Neural progenitor cell (in vitro differentiated cells): ENCODE measurements around the gene FREM2. TPM values are rescaled to one million over a fixed set of nuclear protein-coding genes. Genes with fewer than 3 reads are reported as not detected.

Experiments used
- DNase-seq: peaks from one replicate; pipeline ENCODE4 v3.0.0-alpha.2; 2016; ENCODE audit warnings: low spot score
- H2AFZ ChIP-seq: fragments of 200-600 bp; sonication (generic); replicated peaks from 2 replicates; pipeline ENCODE4 v1.6.1; 2016; ENCODE audit warnings: antibody characterized with exemption
- H3F3A ChIP-seq: fragments of 200-600 bp; sonication (generic); 2 replicates; pipeline ENCODE4 v1.6.1; 2016; ENCODE audit warnings: antibody characterized with exemption, low read depth
- H3K27ac ChIP-seq: fragments of 200-600 bp; sonication (generic); 2 replicates; pipeline ENCODE4 v1.5.1; 2016; ENCODE audit warnings: mild to moderate bottlenecking
- H3K27me3 ChIP-seq: fragments of 200-600 bp; sonication (generic); 2 replicates; pipeline ENCODE4 v1.6.1; 2016; ENCODE audit warnings: mild to moderate bottlenecking, moderate library complexity
- H3K36me3 ChIP-seq: fragments of 200-600 bp; sonication (generic); 2 replicates; pipeline ENCODE4 v1.5.1; 2016
- H3K4me1 ChIP-seq: fragments of 200-600 bp; sonication (generic); 2 replicates; pipeline ENCODE4 v1.6.1; 2016; ENCODE audit warnings: mixed run types
- H3K4me2 ChIP-seq: fragments of 200-600 bp; sonication (generic); 2 replicates; pipeline ENCODE4 v1.6.1; 2016
- H3K4me3 ChIP-seq: fragments of 200-600 bp; sonication (generic); 2 replicates; pipeline ENCODE4 v1.5.1; 2016
- H3K79me2 ChIP-seq: fragments of 200-600 bp; sonication (generic); 2 replicates; pipeline ENCODE4 v1.6.1; 2016; ENCODE audit warnings: low read depth
- H3K9ac ChIP-seq: fragments of 200-600 bp; sonication (generic); 2 replicates; pipeline ENCODE4 v1.6.1; 2016
- H3K9me3 ChIP-seq: fragments of 200-600 bp; sonication (generic); 2 replicates; pipeline ENCODE4 v1.5.1; 2016; ENCODE audit warnings: low read depth
- H4K20me1 ChIP-seq: fragments of 200-600 bp; sonication (generic); 2 replicates; pipeline ENCODE4 v1.6.1; 2016; ENCODE audit warnings: low read depth
- H3K27ac Mint-ChIP-seq: 3 replicates; pipeline ENCODE4 v1.8.0; 2021; ENCODE audit warnings: mixed read lengths
- H3K27me3 Mint-ChIP-seq: 2 replicates; pipeline ENCODE4 v1.8.0; 2022; ENCODE audit warnings: low read depth, mild to moderate bottlenecking, inconsistent platforms, moderate library complexity, mixed read lengths; ENCODE audit not compliant: insufficient read depth
- H3K36me3 Mint-ChIP-seq: 3 replicates; pipeline ENCODE4 v1.8.0; 2021; ENCODE audit warnings: mixed read lengths
- H3K4me1 Mint-ChIP-seq: 3 replicates; pipeline ENCODE4 v1.8.0; 2021; ENCODE audit warnings: mixed read lengths
- H3K4me3 Mint-ChIP-seq: 3 replicates; pipeline ENCODE4 v1.8.0; 2021; ENCODE audit warnings: mild to moderate bottlenecking, moderate library complexity, mixed read lengths
- H3K9me3 Mint-ChIP-seq: 3 replicates; pipeline ENCODE4 v1.8.0; 2020; ENCODE audit warnings: mixed read lengths
- CTCF ChIP-seq: fragments of 200-600 bp; sonication (generic); IDR thresholded peaks from 2 replicates; pipeline ENCODE4 v1.5.1; 2017; ENCODE audit warnings: antibody characterized with exemption, mild to moderate bottlenecking
- EZH2 ChIP-seq: fragments of 200-600 bp; sonication (generic); IDR thresholded peaks from 2 replicates; pipeline ENCODE4 v1.6.1; 2017; ENCODE audit warnings: antibody characterized with exemption, mild to moderate bottlenecking, moderate library complexity
- EZH2phosphoT487 ChIP-seq: fragments of 200-600 bp; sonication (generic); IDR thresholded peaks from 2 replicates; pipeline ENCODE4 v1.6.1; 2017; ENCODE audit warnings: antibody characterized with exemption
- total RNA-seq: library from RNA; depleted of rRNA; stranded (reverse); fragments of >200 nt; gene quantifications from 2 replicates; pipeline ENCODE4 v1.2.3, GENCODE V29; 2015; ENCODE audit warnings: low replicate concordance

FREM2 gene
- total RNA-seq, 1 donor from 2014 or later: 21.3 TPM

- no peaks in the 10 kb centered on the region for H3K27me3 Mint-ChIP-seq
- no peaks in the 10 kb centered on the region for H3K27me3 ChIP-seq
- H3K9me3 Mint-ChIP-seq: no peaks in the 10 kb centered on the region
- H3K4me3 Mint-ChIP-seq: no peak overlapping the region
- H3K27ac Mint-ChIP-seq: no peak overlapping the region
- H3K4me3 ChIP-seq: no peak overlapping the region
- H3K79me2 ChIP-seq: no peaks in the 10 kb centered on the region
- no peak overlapping the region for H3K27ac ChIP-seq
- no peaks in the 10 kb centered on the region for H3F3A ChIP-seq
- no peaks in the 10 kb centered on the region for H3K9me3 ChIP-seq
- H4K20me1 ChIP-seq: no peaks in the 10 kb centered on the region
- no peak for DNase-seq
- TF ChIP-seq CTCF: no peak
- TF ChIP-seq EZH2phosphoT487: no peak
- no peak for TF ChIP-seq EZH2
- H3K36me3 Mint-ChIP-seq: peaks cover 4% of the 10 kb centered on the region
- H3K4me2 ChIP-seq: no peak overlapping the region
- H3K4me1 ChIP-seq: peaks cover 8% of the 10 kb centered on the region
- peaks cover 30% of the 10 kb centered on the region for H3K4me1 Mint-ChIP-seq
- no peak overlapping the region for H3K9ac ChIP-seq
- no peak overlapping the region for H2AFZ ChIP-seq
- no peaks in the 10 kb centered on the region for H3K36me3 ChIP-seq
Measured at GRCh38 chr13:38824342-38824741, 137.5 kb downstream of the FREM2 start.

- Histone ChIP-seq H3K27ac (no peak overlapping the region), H3K9ac (no peak overlapping the region), H3K36me3 (no peaks in the 10 kb centered on the region), H3K4me1 (peaks cover 7% of the 10 kb centered on the region), H3K4me2 (no peak overlapping the region), H3K4me3 (no peak overlapping the region), H3K79me2 (no peaks in the 10 kb centered on the region), H3K27me3 (no peaks in the 10 kb centered on the region), H2AFZ (no peak overlapping the region), H3F3A (no peaks in the 10 kb centered on the region), H4K20me1 (no peaks in the 10 kb centered on the region), H3K9me3 (no peaks in the 10 kb centered on the region)
- TF ChIP-seq EZH2 (no peak), CTCF (no peak), EZH2phosphoT487 (no peak)
- Mint-ChIP-seq H3K36me3 (peaks cover 4% of the 10 kb centered on the region), H3K27me3 (no peaks in the 10 kb centered on the region), H3K4me1 (peaks cover 22% of the 10 kb centered on the region), H3K9me3 (no peaks in the 10 kb centered on the region), H3K27ac (peak overlapping the region; percentile 24), H3K4me3 (no peak overlapping the region)
- no peak for DNase-seq
Measured at GRCh38 chr13:38826182-38826813, 139.4 kb downstream of the FREM2 start.

GRCh38 chr13:38830442-38831045 lies 143.7 kb downstream of the FREM2 start:
- Histone ChIP-seq H3K4me2 (no peak overlapping the region), H3K36me3 (no peaks in the 10 kb centered on the region), H3K4me3 (no peak overlapping the region), H3K9ac (no peak overlapping the region), H2AFZ (no peak overlapping the region), H3F3A (no peaks in the 10 kb centered on the region), H3K79me2 (no peaks in the 10 kb centered on the region), H3K27me3 (no peaks in the 10 kb centered on the region), H3K27ac (no peak overlapping the region), H3K9me3 (no peaks in the 10 kb centered on the region), H3K4me1 (no peaks in the 10 kb centered on the region), H4K20me1 (no peaks in the 10 kb centered on the region)
- DNase-seq: no peak
- TF ChIP-seq EZH2phosphoT487 (no peak), CTCF (no peak), EZH2 (no peak)
- Mint-ChIP-seq H3K27ac (no peak overlapping the region), H3K27me3 (no peaks in the 10 kb centered on the region), H3K9me3 (peaks cover 2% of the 10 kb centered on the region), H3K4me1 (peaks cover 10% of the 10 kb centered on the region), H3K4me3 (no peak overlapping the region), H3K36me3 (no peaks in the 10 kb centered on the region)
